Astrocyte of the hippocampus (primary cell): ENCODE data around the gene SPATA22.
A peak's percentile ranks its signal among the peaks of the same experiment; 100 is the strongest.
"Not testable (repeated sequence)": the region's sequence is repeated elsewhere in the genome, so short reads cannot be mapped to it uniquely, and the experiment has no call there.

Source experiments
- DNase-seq: peaks from one replicate; pipeline ENCODE4 v3.0.0; 2011; ENCODE audit warnings: low read depth, low spot score

The SPATA22 gene

DNA sequence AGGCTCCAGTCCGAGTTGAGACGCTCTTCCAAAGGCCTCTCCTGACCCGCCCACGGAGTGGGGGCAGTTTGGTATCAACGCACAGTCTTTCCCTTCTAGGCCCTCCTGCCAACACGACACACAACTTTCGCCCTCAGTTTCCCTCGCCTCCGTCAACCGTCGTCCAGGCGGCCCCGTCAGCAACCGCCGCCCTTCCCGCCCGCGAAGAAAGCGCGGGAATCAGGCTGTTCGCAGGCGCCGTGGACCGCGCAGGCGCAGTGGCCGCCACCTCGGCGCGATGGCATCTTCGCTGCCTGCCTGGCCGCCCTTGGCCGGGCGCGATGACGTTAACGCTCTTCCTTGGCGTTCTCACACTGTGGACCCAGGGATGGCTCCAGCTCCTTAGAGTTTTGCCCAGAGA lies at the start of gene SPATA22:
Gene SPATA22, minus strand, starts transcription at position 221 of the 400 bp plus-strand sequence. CDS start 2,494 bp downstream, outside the sequence.
- no peak for DNase-seq

DNA sequence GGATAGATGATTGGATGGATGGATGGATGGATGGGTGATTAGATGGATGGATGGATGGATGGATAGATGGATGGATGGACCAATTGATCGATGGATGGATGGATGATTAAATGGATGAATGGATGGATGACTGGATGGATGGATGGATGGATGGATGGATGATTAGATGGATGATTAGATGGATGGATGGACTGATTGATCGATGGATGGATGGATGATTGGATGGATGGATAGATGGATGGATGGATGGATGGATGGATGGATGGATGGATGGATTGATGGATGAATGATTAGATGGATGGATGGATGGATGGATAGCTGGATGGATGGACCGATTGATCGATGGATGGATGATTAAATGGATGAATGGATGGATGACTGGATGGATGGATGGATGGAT lies 47.9 kb upstream of the SPATA22 start:
- DNase-seq: not testable (repeated sequence)

GRCh38 chr17:3514873-3515272 lies 43.3 kb upstream of the SPATA22 start:
- no peak for DNase-seq

- DNase-seq: not testable (repeated sequence)
These were observed 42.5 kb upstream of the SPATA22 start for GRCh38 chr17:3514167-3514566.

DNA sequence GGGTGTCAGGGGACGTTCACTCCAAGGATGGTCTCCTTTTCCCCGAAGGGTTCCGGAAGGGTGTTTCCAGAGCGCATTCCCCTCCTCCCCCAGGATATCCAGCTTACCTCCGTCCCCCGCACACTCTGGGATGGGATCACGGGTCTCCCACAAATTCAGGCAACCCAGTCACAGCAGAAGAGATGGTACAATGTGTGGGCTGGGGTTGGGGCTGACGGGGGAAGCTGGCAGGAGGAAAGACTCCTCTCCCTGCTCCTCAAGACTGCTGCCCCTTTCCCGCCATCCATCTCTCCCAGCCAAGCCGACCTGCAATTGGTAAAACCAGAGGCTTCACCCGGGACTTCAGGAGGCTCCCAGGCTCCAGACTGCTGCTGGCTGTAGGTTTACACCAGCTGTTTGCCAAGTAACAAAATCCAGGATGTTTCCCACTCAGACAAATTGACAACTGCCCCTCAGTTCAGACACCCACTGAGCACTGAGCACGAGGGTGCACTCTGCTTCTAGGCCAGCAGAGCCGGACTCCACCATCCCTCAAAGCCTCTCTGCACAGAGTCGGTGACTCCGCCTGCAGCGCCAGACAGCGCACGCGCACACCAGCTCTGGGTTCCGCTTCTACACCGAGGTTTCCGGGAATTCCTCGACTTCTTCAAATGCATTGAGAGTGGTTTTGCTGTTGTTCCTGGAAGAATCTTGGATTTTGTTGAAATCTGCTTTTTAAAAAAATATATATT lies 41.9 kb upstream of the SPATA22 start:
- no peak for DNase-seq

- DNase-seq: peak; percentile 69
These were observed 41.0 kb upstream of the SPATA22 start for GRCh38 chr17:3512505-3513171.

GRCh38 chr17:3511852-3512504 lies 40.4 kb upstream of the SPATA22 start:
- no peak for DNase-seq

- no peak for DNase-seq
These were observed 38.5 kb upstream of the SPATA22 start for GRCh38 chr17:3510090-3510489.

GRCh38 chr17:3507869-3508268 lies 36.2 kb upstream of the SPATA22 start:
- DNase-seq: no peak

DNA sequence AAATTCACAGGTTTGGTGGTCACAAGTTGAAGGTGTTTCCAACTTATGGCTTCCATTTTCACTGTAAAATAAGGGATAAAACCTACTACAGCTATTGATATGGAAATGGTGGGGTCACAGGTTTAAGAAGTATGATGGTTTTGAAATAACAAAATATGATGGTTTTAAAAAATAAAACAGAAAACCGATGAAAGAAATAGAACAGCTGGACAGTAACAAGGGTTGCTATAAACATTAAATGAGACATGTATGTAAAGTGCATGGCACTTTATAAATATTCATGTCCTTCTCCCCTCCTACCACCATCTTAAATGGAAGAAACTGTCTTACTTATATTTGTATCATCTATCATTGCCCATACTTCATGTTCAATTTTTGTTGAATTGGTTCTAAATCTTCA lies 35.5 kb upstream of the SPATA22 start:
- DNase-seq: no peak

GRCh38 chr17:3506054-3506453 lies 34.4 kb upstream of the SPATA22 start:
- DNase-seq: no peak

GRCh38 chr17:3505008-3505407 lies 33.4 kb upstream of the SPATA22 start:
- DNase-seq: no peak

- no peak for DNase-seq
These were observed 31.7 kb upstream of the SPATA22 start for GRCh38 chr17:3503285-3503684.

DNA sequence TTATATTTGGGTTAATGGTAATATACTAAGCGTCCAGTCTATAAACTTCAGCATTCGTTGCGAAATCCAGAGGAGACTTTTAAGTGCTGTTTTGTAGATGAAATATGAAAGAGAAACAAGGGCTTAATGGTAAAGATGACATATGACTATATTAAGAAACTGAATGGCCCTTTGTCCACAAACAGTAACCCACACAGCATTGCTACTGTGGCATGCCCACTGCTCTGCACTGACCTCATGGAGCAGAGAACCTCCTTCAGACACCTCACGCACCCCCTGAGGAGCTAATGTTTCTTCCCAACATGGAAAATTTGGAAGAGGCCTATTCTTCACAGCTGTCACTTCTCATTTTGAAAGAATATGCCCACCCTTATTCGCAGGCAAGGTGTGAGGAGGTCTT lies 30.8 kb upstream of the SPATA22 start:
- DNase-seq: no peak

DNA sequence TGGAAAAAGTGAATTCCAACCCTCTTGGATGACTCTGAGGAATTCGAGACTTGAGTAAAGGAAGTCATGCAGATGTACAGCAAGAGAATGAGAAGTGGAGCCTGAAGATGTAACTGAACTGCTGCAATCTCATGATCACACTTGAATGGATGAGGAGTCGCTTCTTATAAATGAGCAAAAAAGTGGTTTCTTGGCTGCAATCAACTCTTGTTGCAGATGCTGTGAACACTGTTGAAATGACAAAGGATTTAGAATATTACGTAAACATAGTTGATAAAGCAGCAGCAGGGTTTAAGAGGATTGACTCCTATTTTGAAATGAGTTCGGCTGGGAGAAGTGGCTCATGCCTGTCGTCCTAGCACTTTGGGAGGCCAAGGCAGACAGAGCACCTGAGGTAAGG lies 29.7 kb upstream of the SPATA22 start:
- DNase-seq: no peak

GRCh38 chr17:3497101-3497500 lies 25.5 kb upstream of the SPATA22 start:
- DNase-seq: no peak

DNA sequence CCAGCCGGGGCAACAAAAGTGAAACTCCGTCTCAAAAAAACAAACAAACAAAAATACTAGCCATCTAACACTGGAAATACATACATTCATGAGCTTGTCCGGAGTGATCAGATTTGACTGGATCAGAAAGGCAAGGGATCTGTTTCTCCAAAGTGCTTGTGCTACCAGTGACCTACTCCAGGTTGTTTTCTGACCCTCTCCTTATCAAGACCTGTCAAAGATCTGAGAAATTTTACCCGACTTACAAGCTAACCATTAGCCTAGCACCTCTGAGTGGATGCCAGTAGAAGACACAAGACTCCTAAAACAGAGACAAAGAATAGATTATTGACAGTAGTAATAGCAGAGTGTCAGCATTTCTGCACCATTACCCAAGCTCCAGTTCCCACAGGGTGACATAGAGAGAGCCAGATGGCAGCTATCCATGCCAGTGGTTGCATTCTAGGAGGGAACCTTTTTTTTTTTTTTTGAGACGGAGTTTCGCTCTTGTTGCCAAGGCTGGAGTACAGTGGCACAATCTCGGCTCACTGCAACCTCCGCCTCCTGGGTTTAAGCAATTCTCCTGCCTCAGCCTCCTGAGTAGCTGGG lies 14.0 kb upstream of the SPATA22 start:
- no peak for DNase-seq

DNA sequence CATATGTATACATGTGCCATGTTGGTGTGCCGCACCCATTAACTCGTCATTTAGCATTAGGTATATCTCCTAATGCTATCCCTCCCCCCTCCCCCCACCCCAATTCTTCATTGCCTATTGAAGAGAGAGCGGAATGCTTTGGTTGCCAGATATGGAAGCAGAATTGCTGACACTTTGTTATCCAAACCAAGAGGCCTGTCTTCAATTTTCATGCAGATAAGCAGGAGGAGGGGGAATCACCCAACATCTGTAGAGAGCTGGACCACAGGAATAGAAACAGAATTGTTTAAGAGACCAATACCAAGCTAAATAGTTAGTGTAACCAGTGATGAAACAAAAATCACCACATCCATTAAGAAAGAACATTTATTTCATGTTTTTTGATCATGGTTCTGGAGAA lies 11.2 kb upstream of the SPATA22 start:
- DNase-seq: no peak

DNA sequence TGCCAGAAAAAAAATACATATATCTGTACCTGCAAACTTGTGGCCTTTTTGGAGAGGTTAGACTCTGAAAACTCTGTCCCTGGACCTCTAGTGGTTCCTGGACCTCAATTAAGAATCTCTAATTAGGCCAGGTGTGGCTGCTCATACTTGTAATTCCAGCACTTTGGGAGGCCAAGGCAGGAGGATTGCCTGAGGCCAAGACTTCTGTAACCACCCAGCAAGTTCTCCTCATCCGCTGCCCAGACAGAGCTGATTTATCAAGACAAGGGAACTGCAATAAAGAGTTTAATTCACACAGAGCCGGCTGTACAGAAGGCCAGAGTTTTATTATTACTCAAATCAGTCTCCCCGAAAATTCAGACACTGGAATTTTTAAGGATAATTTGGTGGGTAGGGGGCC lies 8.4 kb upstream of the SPATA22 start:
- DNase-seq: no peak

DNA sequence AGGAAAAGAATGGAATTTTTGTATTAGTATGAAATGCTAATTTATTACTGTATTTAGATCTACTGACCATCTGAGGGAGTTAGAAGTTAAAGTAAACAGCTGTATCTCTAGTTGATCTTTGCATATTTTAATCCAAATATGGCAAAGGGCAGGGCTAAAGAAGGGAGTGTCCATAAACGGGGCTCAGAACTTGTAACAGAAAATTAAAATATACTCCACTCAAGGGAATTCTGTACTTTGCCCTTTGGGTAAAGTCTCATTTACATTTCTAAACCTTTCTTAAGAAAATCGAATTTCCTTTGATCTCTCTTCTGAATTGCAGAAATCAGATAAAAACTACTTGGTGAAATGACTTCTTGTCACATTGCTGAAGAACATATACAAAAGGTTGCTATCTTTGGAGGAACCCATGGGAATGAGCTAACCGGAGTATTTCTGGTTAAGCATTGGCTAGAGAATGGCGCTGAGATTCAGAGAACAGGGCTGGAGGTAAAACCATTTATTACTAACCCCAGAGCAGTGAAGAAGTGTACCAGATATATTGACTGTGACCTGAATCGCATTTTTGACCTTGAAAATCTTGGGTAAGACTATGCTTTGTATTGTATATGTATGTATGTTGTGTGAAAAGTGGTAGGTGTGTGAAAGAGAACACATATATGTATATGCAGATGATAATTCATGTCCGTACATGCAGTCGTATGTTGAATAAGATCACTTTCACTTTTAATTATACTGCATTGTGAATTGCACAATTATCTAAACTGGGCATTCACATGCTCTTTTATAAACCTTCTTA lies 4.4 kb upstream of the SPATA22 start, which contains the start of gene ASPA:
Gene ASPA, plus strand, starts transcription at position 186 of the 799 bp plus-strand sequence. Its CDS starts 163 bp downstream, at position 349.
- DNase-seq: no peak

DNA sequence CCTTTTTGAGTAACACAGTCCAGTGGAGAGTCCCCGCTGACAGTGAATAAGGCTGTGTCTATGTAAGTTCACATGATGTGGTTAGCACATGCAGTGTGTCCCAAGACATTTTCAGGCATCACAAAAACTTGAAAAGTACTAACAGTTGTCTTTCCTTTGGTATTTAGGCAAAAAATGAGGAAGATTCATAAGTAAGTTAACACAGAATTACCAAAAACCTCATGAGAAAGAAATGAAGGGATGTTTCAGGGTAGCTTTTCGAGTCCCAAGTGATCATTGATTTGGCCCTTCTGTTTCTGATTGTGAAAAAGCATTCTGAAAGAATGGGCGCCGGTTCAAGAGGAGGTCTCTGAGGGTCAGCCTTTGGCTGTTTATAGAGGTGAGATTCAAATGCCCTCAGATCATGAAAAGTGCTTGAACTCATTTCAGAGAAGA lies 3.6 kb upstream of the SPATA22 start:
- no peak for DNase-seq
